Nucleus accumbens (tissue), 56 donors: ENCODE data around the gene ZSCAN5A.
"Not testable (repeated sequence)": the region's sequence is repeated elsewhere in the genome, so short reads cannot be mapped to it uniquely, and the experiment has no call there.

Experiments
- DNase-seq, 56 donors: peaks; one replicate each; lab custom pipeline; 2025; lab: John Stamatoyannopoulos, UW

Gene ZSCAN5A

GRCh38 chr19:56315077-56315828 lies 614 bp upstream of the ZSCAN5A start:
- peak; percentile 80 to 99 (median 95) for DNase-seq

DNA sequence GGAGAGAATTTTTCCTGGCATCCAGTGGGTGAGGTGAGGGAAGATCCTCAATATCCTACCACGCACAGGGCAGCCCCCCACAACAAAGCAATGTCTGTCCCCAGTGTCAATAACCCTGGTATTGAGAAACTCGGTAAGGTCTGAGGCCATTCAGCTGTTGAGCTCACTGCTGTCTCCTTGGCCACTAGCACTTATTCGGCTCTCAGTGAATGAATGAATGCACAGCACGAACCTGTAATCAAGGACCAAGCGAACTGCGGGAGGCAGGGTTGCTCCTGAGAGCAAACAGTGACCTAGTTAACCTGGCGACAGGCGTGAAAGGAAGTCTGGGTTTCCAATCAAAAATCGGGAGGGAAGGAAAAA lies 640 bp downstream of the ZSCAN5A start:
- peak in 3 of 56 donors; percentile 22 to 59 (median 54) for DNase-seq

- no peak for DNase-seq
These were observed 1.6 kb downstream of the ZSCAN5A start for GRCh38 chr19:56312787-56313657.

GRCh38 chr19:56312342-56312741 lies 2.3 kb downstream of the ZSCAN5A start:
- DNase-seq, result no peak

DNA sequence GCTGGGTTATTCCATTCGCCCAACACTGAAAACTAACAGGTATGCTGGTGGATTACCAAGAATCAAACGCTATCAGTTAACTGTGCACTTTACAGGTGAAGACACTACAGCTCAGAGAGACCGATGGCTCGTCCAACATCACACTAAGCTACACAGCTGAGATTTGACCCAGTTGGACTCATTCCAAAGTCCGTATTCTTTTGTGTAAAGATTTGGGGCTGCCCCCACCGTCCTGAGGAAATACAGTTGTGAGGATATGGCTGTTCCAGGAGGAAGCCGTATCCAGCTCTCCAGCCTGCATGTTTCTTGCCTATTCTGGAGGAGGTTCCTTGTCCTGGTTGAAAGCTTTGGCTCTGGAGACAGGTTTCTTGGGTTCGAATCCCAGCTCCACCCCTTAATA lies 4.2 kb downstream of the ZSCAN5A start:
- DNase-seq, result no peak

GRCh38 chr19:56309511-56310185 lies 5.0 kb downstream of the ZSCAN5A start:
- DNase-seq, result peak in 7 of 56 donors; percentile 1 to 33 (median 4)

GRCh38 chr19:56308792-56309191 lies 5.8 kb downstream of the ZSCAN5A start:
- DNase-seq, result no peak

- not testable (repeated sequence) for DNase-seq
These were observed 7.6 kb downstream of the ZSCAN5A start for GRCh38 chr19:56307062-56307461.

DNA sequence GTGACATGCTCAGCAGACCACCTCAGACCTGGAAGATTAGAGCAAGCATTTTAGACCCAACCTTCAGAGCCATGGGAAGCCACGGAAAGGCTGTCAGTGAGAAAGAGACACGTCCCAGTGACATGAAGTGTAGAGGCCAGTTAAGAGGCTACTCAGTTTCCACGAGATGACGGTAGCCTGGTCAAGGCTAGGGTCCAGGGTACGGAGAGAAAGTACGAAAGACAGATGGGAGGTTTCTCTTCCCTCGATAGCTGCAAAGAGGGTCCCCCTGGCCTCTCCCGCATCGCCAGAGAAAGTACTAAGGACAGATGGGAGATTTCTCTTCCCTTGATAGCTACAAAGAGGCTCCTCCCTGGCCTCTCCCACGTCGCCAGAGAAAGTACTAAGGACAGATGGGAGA lies 8.6 kb downstream of the ZSCAN5A start:
- DNase-seq, result no peak

DNA sequence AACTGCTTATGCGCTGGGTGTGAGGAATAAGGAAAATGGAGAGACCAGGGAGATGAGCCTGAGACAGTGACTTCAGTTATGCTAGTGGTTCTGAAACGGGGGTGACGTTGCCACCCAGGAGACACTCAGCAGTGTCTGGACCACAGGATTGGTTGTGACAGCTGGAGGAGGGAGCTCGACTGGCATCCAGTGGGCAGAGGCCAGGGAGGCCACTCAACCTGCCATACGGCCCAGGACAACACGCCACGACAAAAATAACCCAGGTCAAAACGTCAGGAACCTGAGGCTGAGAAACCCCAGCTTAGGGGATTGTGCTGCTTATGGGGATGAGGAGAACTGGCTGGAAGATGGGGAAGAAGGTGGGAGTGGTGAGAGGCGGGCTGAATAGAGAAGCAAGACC lies 10.4 kb downstream of the ZSCAN5A start:
- no peak for DNase-seq

DNA sequence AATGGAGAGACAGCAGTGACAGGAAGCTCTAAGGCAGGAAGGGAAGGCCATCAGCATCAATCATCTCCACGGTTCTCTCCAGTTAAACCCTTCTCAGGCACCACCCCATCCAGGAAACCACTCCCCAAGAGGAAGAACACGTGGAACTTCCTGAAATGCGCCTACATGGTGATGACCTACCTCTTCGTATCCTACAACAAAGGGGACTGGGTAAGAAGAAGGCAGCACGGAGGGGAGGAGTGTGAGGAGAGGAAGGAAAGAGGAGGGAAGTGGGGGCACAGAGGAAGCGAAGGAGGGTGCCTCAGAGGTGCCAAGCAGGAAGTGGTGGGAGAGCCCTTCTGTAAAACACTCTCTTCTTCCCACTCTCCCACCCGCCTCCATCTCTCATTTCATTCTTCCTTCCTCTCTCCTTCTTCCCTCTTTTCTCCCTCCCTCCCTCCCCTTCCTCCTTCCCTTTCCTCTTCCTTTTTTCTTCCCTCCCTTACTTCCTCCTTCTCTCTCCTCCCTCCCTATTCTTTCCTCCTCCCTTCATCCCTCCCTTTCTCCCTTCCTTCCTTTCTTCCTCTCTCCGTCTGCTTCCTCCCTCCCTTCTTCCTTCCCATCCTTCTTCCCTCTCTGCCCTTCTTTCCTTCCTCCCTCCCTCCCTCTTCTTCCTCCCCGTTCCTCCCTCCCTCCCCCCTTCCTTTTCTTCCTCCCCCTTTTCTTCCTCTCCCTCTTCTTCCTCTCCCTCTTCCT lies 12.6 kb downstream of the ZSCAN5A start:
- DNase-seq, result no peak

GRCh38 chr19:56301155-56301554 lies 13.5 kb downstream of the ZSCAN5A start:
- no peak for DNase-seq

DNA sequence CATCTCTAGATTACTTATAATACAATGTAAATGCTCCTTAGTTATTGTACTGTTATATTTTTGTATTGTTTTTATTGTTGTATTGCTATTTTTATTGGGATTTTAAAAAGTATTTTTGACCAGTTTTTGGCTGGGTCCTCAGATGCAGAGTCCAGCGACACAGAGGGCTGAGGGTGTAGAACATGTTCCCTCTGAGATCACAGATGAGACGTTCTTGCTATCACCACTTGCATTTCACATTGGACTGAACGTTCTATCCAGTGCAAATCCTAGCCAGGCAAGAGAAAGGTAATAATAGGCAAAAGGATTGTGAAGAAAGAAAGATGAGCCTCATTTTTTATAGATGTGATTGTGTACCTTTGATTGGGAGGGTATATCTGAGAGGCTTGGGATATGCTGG lies 15.0 kb downstream of the ZSCAN5A start:
- no peak for DNase-seq

GRCh38 chr19:56297010-56297409 lies 17.6 kb downstream of the ZSCAN5A start:
- DNase-seq, result no peak

DNA sequence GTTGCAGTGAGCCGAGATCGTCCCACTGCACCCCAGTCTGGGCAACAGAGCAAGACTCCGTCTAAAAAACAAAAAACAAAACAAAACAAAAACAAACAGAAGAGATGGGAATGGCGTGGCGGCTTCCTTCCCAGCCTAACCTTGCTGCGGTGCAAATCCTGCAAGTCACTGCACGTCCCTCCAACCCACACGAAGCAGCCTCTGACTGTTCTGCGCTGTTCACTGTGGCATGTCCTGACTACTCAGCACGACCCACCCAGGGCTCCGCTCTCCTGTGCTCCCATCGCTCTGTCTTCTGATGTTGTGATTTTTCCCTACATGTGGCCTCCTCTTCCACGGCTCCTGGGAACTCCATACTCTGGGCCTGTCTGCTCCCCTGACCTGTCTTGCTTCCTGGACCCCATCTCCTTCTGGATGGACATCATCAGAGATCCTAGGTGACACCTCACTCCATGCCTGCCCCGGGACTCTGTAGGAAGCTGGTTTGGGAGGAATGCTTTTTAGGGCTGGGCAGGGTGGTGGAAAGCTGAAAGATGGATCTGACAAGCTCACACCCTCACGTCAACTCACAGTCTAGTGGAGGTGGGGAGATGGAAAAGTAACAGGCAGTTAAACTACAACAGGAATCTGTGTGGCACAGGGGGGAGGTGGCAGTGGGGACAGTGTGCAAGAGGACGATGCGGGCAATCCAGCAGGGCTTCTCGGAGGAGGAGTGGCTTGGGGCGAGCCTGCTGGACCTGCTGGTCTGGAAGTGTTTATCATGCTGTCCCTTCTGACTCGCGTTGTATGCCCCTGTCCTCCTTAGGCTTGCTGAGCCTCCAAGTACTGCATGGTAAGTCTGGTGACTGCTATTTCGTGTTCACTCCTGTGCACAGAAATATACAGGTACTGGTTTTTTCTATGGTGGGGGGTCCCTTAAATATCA lies 18.8 kb downstream of the ZSCAN5A start:
- DNase-seq, result no peak

DNA sequence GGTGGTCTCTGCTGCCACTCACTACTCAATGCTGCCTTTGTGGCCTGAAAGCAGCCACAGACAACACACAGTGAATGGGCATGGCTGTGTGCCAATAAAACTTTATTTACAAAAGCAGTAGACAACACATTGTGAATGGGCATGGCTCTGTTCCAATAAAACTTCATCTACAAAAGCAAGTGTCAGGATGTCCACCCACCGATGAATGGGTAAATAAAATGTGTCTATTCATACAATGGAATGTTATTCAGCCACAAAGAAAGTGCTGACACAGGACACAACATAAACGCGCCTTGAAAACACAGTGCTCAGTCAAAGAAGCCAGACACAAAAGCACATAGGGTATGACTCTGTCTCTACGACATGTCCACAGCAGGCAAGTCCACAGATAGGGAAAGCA lies 20.1 kb downstream of the ZSCAN5A start:
- DNase-seq, result peak in 6 of 56 donors; percentile 2 to 65 (median 6)

GRCh38 chr19:56291867-56292266 lies 22.8 kb downstream of the ZSCAN5A start:
- no peak for DNase-seq

GRCh38 chr19:56290104-56290503 lies 24.5 kb downstream of the ZSCAN5A start:
- no peak for DNase-seq

GRCh38 chr19:56284746-56285145 lies 29.9 kb downstream of the ZSCAN5A start:
- DNase-seq, result no peak
